ENCODE data around the gene OMD.

The OMD gene, protein sequence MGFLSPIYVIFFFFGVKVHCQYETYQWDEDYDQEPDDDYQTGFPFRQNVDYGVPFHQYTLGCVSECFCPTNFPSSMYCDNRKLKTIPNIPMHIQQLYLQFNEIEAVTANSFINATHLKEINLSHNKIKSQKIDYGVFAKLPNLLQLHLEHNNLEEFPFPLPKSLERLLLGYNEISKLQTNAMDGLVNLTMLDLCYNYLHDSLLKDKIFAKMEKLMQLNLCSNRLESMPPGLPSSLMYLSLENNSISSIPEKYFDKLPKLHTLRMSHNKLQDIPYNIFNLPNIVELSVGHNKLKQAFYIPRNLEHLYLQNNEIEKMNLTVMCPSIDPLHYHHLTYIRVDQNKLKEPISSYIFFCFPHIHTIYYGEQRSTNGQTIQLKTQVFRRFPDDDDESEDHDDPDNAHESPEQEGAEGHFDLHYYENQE

DNA sequence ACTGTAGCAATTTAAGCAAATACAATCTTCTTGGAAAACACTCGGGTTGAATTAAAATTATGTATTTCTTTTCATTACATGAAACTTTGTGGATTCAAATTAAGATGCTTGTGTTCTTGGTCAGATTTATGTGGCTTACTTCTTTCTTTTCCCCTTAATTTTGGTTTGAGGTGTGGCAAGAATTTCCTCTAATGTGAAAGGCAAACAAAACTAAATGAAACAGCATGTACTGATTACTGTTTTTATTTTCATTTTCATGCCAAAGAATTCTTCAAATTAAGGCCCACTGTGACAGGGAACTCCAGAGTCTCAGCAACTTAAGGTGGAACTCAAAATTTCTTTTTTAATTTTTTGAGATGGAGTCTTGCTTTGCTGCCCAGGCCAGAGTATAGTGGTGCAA, at the start of gene OMD:
Gene OMD (minus strand): TSS at position 132 of the 400 bp plus-strand sequence. CDS start 6,913 bp downstream, outside the sequence.
- in situ Hi-C loops (cut with HindIII; ENCODE audit: low sequenced_read_pairs) = no loop called here

DNA sequence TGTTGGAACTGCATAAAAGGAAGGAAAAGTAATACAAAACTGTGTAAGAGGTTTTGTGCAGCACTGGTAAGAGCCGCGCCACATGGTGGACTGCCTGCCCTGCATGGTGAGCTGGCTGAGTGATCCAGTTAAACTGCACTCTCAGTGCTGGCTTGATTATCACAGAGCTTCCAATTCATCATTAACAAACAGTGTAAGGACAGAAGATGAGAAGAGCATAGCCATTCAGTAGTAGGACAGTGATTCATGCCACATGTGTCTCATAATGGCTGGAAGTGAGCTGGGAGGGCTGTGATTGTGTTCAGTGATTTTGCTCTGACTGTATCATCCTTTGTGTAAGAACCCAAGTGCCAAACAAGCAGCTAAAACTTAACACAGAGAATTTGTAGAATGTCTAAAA, 43.9 kb upstream of the OMD start:
- in situ Hi-C loops (cut with HindIII; ENCODE audit: low sequenced_read_pairs) = no loop called here

DNA sequence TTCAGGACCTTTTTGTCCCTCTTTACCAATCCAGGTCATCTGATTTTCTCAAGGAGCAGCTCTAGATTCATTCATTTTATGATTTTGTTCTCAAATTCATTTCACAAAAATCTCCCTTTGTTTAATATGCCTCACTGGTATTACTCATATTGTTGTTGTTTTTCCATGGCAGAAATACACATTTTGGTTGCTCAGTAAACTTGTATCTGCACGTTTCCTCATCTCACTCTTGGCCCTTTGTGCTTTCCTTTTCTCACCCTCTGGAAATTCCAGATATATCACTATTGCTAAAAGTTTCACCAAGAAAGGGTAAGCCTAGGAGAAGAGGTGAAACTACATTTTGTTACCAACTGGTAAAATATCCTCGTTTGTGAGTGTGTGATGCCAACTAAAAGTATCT, 43.2 kb upstream of the OMD start:
- in situ Hi-C loops (cut with HindIII; ENCODE audit: low sequenced_read_pairs) = no loop called here

DNA sequence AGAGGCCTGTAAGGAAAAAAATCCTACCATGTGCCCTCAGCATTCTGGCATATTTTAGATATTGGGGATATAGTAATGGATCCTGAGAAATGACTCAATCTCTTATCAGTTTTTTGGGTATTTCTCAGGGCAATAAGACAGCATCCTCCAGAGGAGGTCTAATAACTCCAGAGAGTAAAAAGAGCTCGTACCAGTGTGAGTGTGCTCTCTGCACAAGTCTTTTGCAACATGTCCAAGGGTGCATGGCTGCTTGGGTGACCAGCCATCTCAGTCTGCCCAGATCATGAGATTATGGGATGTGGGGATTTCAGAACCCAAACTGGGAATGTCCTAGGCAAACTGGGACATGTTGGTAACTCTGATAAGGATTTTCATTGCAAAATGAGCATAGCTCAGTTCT, 42.8 kb upstream of the OMD start:
- in situ Hi-C loops (cut with HindIII; ENCODE audit: low sequenced_read_pairs) = no loop called here

DNA sequence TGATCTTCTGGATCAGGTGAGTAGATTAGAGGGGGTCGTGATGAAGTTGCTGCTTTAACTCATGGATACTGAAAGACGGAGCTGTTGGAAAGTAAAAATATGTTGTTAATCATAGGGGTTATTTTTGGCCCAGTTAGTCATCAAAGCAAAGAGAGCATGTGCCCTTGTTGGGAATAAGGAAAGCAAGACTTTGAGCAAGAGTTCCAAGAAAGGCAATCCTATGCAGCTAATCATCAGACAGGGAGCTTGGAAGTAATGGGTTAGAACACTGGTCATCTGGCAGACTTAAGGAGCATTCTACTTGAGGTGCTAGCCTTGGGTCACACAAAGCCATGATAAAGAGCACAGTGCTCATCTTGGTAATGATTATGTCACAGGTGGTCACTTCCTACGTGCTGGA, 39.7 kb upstream of the OMD start:
- in situ Hi-C loops (cut with HindIII; ENCODE audit: low sequenced_read_pairs) = no loop called here

DNA sequence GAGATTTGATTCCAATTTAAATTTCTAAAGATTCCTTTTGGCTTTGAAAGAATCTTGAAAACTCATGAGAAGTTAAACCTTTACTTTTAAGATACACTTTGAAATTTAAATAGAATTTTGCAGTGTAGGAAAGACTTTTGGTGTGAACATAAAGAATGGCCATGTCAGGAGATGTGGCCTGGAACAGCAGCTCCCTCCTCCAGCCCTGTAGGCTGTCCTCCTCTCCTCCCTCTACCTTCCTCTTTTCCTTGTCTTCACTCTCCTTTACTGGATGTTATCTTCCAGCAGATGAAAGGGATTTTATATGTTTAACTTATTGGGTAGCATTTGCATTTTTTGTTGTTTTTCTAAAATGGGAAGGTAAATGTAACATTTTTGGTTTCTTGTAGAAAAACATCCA, 39.1 kb upstream of the OMD start:
- in situ Hi-C loops (cut with HindIII; ENCODE audit: low sequenced_read_pairs) = no loop called here

DNA sequence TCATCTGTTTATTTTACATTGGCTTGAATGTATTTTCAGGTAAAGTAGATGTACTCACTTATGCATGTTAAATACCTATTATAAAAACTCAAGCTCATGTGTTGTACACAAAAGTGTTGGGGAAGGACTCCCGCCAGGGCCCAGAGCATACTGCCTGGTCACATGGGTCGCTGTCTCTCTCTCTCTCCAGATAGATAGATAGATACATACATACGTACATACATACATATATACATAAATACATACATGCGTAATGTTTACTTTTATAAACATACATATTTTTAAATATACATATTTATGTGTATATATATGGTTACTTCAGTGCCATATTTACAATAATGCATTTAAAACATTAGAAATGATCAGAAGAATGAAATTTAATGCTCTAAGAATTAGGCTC, 33.3 kb upstream of the OMD start:
- in situ Hi-C loops (cut with HindIII; ENCODE audit: low sequenced_read_pairs) = no loop called here

DNA sequence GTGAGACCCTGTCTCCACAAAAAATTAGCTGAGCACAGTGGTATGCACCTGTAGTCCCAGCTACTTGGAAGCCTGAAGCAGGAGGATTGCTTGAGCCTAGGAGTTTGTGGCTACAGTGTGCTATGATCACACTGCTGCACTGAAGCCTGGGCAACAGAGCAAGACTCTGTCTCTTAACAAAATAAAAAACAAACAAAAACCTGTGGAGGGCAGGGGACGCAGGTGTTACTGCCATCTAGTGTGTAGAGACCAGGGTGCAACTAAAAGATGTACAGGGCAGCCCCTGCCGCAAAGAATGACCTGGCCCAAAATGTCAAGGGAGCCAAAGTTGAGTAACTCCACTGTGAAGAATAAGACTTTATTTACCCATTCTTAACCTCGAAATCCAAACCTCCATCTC, 30.9 kb upstream of the OMD start:
- in situ Hi-C loops (cut with HindIII; ENCODE audit: low sequenced_read_pairs) = no loop called here

DNA sequence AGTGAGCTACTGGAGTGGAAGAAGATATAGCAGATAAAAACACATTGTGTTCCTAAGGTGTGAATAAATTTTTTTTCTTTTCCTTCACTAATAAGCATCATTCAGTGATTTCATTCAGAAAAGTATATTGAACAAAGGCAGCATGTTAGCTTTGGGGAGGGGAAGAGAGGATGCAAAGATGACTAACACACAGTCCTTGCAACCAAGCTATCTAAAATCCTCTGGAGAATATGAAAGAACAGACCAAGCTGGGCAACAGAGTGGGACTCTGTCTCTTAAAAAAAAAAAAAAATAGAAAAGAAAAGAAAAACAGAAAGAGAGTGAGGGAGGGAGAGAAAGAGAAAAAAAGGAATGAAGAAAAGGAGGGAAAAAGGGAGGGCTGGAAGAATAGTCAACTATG, 22.3 kb upstream of the OMD start:
- in situ Hi-C loops (cut with HindIII; ENCODE audit: low sequenced_read_pairs) = no loop called here

DNA sequence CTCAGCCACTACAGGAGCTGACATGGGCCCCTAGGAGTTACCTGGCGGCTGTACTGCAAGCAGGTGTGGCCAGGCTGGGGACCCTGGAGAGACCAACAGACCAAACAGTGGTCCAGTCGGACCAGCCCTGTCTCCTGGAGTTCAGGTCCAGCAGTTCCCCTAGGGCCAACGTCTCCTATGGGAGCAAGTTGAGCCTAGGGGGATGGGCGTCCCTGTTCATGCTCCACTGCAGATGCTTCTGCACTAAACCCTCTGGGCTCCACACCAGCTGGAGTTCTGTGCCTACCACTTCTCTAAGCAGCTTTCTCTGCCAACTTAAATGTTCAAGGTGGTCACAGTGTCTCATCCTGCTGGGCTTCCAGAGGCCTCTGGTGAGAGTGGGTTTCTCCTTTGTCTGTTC, 20.6 kb upstream of the OMD start:
- in situ Hi-C loops (cut with HindIII; ENCODE audit: low sequenced_read_pairs) = no loop called here

DNA sequence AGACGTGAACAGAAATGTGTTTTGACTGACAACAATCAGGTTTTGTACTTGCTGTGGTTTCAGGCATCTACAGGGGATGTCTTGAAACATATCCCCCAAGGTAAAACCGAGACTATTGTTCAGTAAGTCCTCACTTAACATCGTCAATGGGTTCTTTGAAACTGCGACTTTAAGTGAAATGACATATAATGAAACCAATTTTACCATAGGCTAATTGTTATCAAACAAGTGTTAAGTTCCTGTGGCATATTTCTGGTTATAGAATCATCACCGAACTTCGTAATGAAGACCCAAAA, 16.4 kb upstream of the OMD start:
- in situ Hi-C loops (cut with HindIII; ENCODE audit: low sequenced_read_pairs) = no loop called here

DNA sequence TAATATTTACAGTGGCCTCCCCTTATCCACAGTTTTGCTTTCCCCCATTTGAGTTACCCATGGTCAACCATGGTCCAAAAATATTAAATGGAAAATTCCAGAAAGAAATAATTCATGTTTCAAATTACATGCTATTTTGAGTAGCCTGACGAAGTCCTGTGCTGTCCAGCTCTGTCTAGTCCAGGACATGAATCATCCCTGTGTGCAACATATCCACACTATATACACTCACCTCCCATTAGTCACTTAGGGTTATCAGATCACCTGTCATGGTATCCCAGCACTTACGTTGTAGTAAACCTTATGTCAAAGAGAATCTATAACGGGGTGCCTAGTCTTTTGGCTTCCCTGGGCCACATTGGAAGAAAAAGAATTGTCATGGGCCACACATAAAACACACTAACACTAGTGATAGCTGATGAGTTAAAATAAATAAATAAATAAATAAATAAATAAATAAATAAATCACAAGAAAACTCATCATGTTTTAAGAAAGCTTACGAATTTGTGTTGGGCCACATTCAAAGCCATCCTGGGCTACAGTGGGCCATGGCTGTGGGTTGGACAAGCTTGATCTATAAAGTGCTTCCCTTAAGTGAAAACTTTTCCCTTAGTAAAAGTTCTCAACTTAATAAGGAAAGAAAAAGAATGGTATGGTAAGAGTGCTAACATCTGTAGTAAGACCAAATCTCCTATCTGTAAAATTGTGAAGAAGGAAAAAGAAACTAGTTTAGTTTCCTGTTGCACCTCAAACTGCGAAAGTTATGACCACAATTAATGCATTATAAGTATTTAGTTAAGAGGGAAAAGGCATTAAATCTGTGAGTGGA, 15.9 kb upstream of the OMD start:
- in situ Hi-C loops (cut with HindIII; ENCODE audit: low sequenced_read_pairs) = no loop called here

DNA sequence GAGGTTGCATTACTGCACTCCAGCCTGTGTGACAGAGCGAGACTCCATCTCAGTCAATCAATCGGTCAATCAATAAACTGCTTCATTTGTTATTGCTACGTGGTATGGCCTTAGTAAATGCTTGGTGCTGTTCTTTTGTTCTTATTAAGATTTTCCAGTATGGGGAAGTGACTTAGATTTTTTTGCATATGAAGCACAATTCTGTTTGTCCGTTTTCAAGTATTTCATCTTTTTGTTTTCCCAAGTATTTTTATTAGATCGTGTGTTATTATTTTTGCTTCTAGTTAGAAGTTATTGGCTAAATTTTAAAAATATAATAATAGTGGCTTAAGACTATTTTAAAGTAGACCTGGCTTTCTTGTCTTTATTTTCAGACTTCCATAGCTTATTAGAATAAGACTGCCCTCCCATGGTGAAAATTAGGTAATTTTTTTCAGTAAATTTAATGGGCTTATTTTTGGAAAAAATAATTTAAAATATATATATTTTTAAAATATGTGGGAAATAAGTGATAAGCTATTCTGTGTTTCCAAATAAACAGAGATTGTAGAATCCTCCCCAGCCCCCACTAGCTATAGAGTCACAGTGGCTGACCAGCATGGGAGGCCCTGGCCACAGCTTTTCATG, 14.7 kb upstream of the OMD start:
- in situ Hi-C loops (cut with HindIII; ENCODE audit: low sequenced_read_pairs) = no loop called here

DNA sequence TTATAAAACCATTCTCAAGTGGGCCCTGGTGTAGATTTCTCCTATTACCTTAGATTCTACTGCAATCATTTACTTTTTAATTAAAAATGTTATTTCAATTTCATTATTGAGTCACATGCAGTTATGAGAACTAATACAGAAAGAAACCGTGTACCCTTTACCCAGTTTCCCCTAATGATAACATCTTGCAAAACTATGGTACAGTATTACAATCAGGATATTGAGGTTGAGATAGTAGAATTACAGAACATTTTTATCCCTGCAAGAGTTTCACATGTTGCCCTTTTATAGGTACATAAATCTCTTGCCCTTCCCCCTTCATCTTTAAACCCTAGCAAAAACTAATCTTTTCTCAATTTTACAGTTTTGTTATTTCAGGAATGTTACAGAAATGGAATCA, 11.0 kb upstream of the OMD start:
- in situ Hi-C loops (cut with HindIII; ENCODE audit: low sequenced_read_pairs) = no loop called here

DNA sequence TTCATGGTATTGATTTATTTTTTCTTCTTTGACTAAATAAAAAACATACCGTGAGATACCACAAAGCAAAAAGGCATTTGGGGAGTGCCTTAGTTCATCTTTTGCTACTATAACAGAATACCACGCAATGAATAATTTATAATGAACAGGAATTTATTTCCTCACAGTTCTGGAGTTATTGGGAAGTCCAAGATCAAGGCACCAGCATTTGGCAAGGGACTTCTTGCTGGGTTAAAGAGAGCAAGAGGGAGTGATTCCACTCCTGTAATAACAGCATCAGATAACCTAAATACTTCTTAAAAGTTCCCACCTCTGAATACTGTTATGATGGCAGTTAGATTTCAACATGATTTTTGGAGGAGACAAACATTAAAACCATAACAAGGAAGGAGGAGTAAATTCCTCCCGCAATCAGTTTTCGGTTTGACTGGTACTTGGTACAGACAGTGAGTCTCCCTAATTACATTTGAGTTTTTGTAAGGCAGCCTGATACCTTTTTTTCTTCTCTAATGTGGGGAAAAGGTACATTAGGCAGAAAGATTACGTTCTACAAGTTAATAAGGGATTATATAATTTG, 8.8 kb upstream of the OMD start:
- in situ Hi-C loops (cut with HindIII; ENCODE audit: low sequenced_read_pairs) = no loop called here

DNA sequence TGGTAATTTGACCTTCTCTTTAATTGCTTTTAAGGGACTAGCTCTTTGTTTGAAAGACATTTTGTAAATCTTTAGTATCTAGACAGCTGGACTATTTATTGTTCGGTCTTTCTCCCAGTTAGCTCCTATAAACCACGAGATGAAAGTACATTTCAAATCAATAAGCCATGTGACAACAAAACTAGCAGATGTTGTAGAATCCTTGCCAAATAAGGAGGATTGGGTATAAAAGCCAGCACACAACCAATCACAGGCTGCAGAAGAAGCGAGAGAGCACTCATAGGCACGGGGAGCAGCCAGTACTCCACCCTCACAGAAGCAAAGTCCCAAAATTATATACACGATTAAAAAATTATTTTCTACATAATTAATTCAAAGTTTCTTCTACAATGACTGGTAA, 8.1 kb upstream of the OMD start:
- in situ Hi-C loops (cut with HindIII; ENCODE audit: low sequenced_read_pairs) = no loop called here

DNA sequence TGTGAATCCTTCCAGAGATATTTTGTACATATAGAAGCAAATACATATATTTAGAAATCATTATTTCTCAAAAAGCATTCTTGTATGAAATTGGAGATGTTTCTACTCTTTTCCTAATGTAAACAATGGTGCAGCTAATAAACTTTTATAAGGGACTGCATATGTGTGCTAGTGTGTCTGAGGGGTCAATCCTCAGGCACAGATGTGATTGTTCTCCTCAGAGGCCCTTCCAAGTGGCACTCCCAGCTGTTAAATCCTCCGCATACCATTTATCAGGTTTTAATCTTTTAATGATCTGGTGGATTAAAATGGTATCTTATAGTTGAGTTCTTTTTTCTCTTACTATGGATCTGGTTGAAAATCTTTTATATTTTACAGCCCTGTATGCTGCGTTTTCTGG, 5.6 kb upstream of the OMD start:
- in situ Hi-C loops (cut with HindIII; ENCODE audit: low sequenced_read_pairs) = loop anchor here (5.0 kb wide), 1 partner anchor 57 kb away; no protein-coding TSS in a partner anchor

DNA sequence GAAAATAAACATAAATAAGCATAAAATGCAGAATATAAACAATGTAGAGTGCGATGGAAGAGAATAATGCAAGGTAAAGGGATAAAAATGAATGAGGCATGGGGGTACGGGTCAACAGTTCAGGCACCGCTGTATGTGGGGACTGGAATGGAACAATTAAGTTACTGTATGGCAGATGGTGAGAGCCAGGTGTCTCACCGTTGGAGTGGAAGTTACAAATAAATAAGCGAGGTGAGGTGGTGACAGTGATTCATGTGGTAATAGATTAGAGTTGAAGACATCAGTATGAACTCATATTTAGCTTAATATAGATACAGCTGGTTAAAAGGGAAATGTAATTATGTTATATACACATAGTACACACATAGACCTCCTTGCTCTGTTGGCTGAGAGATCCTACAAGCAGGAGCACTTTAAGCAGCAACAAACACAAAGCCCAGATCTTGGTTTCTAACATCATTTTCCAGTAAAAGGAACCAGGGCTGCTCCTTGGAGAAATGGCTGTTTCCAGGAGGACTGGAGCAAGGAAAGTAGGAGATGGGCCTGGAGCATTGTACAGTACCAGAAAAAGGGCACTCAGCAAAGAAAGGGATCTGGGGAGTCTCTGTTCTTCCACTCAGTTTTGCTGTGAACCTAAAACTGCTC, 2.4 kb upstream of the OMD start:
- in situ Hi-C loops (cut with HindIII; ENCODE audit: low sequenced_read_pairs) = loop anchor here (5.0 kb wide), 1 partner anchor 61 kb away; no protein-coding TSS in a partner anchor

DNA sequence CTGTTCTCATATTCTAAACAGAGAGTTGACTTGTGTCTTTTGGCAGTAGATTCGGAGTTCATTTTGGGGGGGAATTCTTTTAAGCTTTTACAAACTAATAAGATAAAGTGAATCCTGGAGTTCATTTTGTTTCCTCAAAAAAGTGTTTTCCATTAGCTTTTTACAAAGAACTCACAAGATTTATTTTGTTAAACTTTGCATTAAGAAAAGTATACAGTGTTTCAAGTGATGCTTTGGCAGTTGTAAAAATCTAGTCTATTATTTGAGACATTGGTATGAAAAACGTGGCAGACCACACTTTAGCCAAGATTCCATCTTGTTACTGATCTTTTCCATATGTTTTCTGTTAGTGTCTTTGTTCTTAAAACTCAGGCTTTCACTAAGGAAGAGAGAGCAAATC, 1.2 kb upstream of the OMD start:
- in situ Hi-C loops (cut with HindIII; ENCODE audit: low sequenced_read_pairs) = loop anchor here (5.0 kb wide), 1 partner anchor 62 kb away; no protein-coding TSS in a partner anchor

DNA sequence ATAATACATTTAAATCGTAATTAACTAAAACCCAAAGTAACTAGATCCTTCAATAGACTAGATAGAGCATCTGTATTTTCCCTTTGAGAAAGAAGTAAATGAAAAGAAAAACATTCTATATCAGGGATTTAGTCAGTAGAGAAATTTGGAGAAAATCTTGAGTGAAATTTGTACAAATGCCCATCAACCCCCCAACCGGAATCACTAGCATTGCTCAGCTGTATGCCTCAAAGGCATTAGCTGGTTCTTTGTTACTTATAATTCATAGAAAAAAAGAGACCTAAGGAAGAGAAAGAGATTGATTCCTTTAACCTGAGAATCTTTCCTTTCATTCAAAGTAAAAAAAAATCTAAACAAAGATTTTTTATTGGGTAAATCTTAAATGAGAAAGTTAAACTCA, 659 bp downstream of the OMD start:
- in situ Hi-C loops (cut with HindIII; ENCODE audit: low sequenced_read_pairs) = no loop called here

Data from endothelial cell of hepatic sinusoid (primary cell).